ENCODE data around the gene ABCA10. TPM values are rescaled to one million over a fixed set of nuclear protein-coding genes. Genes with fewer than 3 reads are reported as not detected.

Gene ABCA10
- total RNA-seq, 4 donors from 2014 or later = 2.5 to 4.2 (median 3.4) TPM

- H3K4me3 ChIP-seq = no peak overlapping the region
- no peaks in the 10 kb centered on the region for H3K27me3 ChIP-seq
- no peaks in the 10 kb centered on the region for H3K4me1 ChIP-seq
- DNase-seq (ENCODE audit: extremely low spot score) = no peak
- no peak for TF ChIP-seq EP300 (IDR thresholded peaks at IDR 0.05)
- no peak for TF ChIP-seq CTCF (IDR thresholded peaks at IDR 0.05)
- TF ChIP-seq POLR2AphosphoS5 (IDR thresholded peaks at IDR 0.05) = no peak
- no peak for TF ChIP-seq POLR2A (IDR thresholded peaks at IDR 0.05; ENCODE audit: low read depth)
- 77% methylated on average over 10 of the region's 10 CpGs for WGBS
- intact Hi-C loops (cut with DNase I) = no loop called here
- H3K9me3 ChIP-seq = no peaks in the 10 kb centered on the region
- H3K27ac ChIP-seq (replicated peaks in 1 of 4) = no peak overlapping the region
- peaks cover 0 to 31% (median 13%) of the 10 kb centered on the region in 4 donors for H3K36me3 ChIP-seq
These were observed 122.5 kb downstream of the ABCA10 start for GRCh38 chr17:69105907-69106730.

GRCh38 chr17:69103557-69104233, 124.9 kb downstream of the ABCA10 start:
- no peak for TF ChIP-seq POLR2AphosphoS5 (IDR thresholded peaks at IDR 0.05)
- TF ChIP-seq EP300 (IDR thresholded peaks at IDR 0.05) = no peak
- TF ChIP-seq POLR2A (IDR thresholded peaks at IDR 0.05; ENCODE audit: low read depth) = no peak
- Histone ChIP-seq H3K27me3 (no peaks in the 10 kb centered on the region), H3K9me3 (no peaks in the 10 kb centered on the region), H3K4me3 (no peak overlapping the region), H3K4me1 (no peaks in the 10 kb centered on the region), H3K27ac (replicated peaks in 1 of 4) (no peak overlapping the region), H3K36me3 (peaks cover 0 to 23% (median 9%) of the 10 kb centered on the region in 4 donors)
- WGBS = 77% methylated on average over 9 of the region's 9 CpGs
- DNase-seq (ENCODE audit: extremely low spot score) = no peak
- intact Hi-C loops (cut with DNase I) = no loop called here

GRCh38 chr17:69098625-69099024, 130.0 kb downstream of the ABCA10 start:
- intact Hi-C loops (cut with DNase I) = no loop called here
- Histone ChIP-seq H3K4me3 (no peak overlapping the region), H3K27me3 (no peaks in the 10 kb centered on the region), H3K4me1 (no peaks in the 10 kb centered on the region), H3K9me3 (no peaks in the 10 kb centered on the region), H3K27ac (replicated peaks in 1 of 4) (no peak overlapping the region), H3K36me3 (peaks cover 4 to 32% (median 10%) of the 10 kb centered on the region in 4 donors)
- TF ChIP-seq POLR2A (IDR thresholded peaks at IDR 0.05; ENCODE audit: low read depth) (no peak), CTCF (IDR thresholded peaks at IDR 0.05) (no peak), EP300 (IDR thresholded peaks at IDR 0.05) (no peak)
- WGBS = 84% methylated on average over 4 of the region's 4 CpGs
- no peak for DNase-seq (ENCODE audit: extremely low spot score)

Small RNAs within 50 kb of the gene (small RNA-seq; reads per million reads assigned to genes)
- 0 reads per million in 3 donors for gene MIR4524B

Other genes with a start within 250 kb of the ABCA10 start
- gene ABCA9, start 167.9 kb downstream of the ABCA10 start, total RNA-seq = 10 to 100 TPM; 19.8 to 56.1 (median 26.0) TPM
- 10 to 100 TPM; 45.1 to 85.1 (median 47.2) TPM for gene ABCA6, start 86.9 kb downstream of the ABCA10 start, total RNA-seq
- 10 to 100 TPM in 2 of 4 donors, 1 to 10 TPM in 2; 8.8 to 20.8 (median 11.5) TPM for gene ABCA5, start 98.3 kb upstream of the ABCA10 start, total RNA-seq
- 1 to 10 TPM in 3 of 4 donors, under 1 TPM in 1; 0.83 to 3.1 (median 1.5) TPM for gene MAP2K6, start 185.9 kb upstream of the ABCA10 start, total RNA-seq

All from esophagus muscularis mucosa (tissue), 4 donors.